ENCODE measurements around the gene DERL2. TPM values are rescaled to one million over a fixed set of nuclear protein-coding genes. Genes with fewer than 3 reads are reported as not detected.

Gene DERL2
- total RNA-seq, 1 donor from 2014 or later = 59.3 TPM

GRCh38 chr17:5530265-5531084 lies 44.5 kb upstream of the DERL2 start:
- no peaks in the 10 kb centered on the region for H3K4me1 ChIP-seq
- H3K27me3 ChIP-seq (ENCODE audit: low read depth) = no peaks in the 10 kb centered on the region
- TF ChIP-seq CTCF (IDR thresholded peaks at IDR 0.05) = no peak
- no peak for ATAC-seq
- H3K9me3 ChIP-seq = no peaks in the 10 kb centered on the region
- intact Hi-C loops (cut with DNase I) = no loop called here
- no peak overlapping the region for H3K27ac ChIP-seq
- DNase-seq = no peak
- H3K4me3 ChIP-seq = no peak overlapping the region
- H3K36me3 ChIP-seq = peaks cover 88% of the 10 kb centered on the region

GRCh38 chr17:5527601-5528250 lies 41.7 kb upstream of the DERL2 start:
- ATAC-seq (no peak), DNase-seq (no peak)
- Histone ChIP-seq H3K36me3 (peaks cover 93% of the 10 kb centered on the region), H3K4me3 (no peak overlapping the region), H3K4me1 (no peaks in the 10 kb centered on the region), H3K9me3 (no peaks in the 10 kb centered on the region), H3K27me3 (ENCODE audit: low read depth) (no peaks in the 10 kb centered on the region), H3K27ac (no peak overlapping the region)
- no peak for TF ChIP-seq CTCF (IDR thresholded peaks at IDR 0.05)
- intact Hi-C loops (cut with DNase I) = no loop called here

GRCh38 chr17:5526821-5527598 lies 41.0 kb upstream of the DERL2 start:
- Histone ChIP-seq H3K27ac (no peak overlapping the region), H3K4me1 (no peaks in the 10 kb centered on the region), H3K9me3 (no peaks in the 10 kb centered on the region), H3K4me3 (no peak overlapping the region), H3K27me3 (ENCODE audit: low read depth) (no peaks in the 10 kb centered on the region), H3K36me3 (peaks cover 93% of the 10 kb centered on the region)
- intact Hi-C loops (cut with DNase I) = no loop called here
- no peak for TF ChIP-seq CTCF (IDR thresholded peaks at IDR 0.05)
- ATAC-seq (peak in 1 of 2 donors; percentile 39), DNase-seq (no peak)

- intact Hi-C loops (cut with DNase I) = no loop called here
- DNase-seq (no peak), ATAC-seq (no peak)
- no peaks in the 10 kb centered on the region for H3K27me3 ChIP-seq (ENCODE audit: low read depth)
- TF ChIP-seq CTCF (IDR thresholded peaks at IDR 0.05) = no peak
- no peaks in the 10 kb centered on the region for H3K4me1 ChIP-seq
- no peaks in the 10 kb centered on the region for H3K9me3 ChIP-seq
- H3K36me3 ChIP-seq = peaks cover 77% of the 10 kb centered on the region
- H3K4me3 ChIP-seq = no peak overlapping the region
- no peak overlapping the region for H3K27ac ChIP-seq
Observed at GRCh38 chr17:5523249-5523648, 37.3 kb upstream of the DERL2 start.

GRCh38 chr17:5522476-5522875 lies 36.5 kb upstream of the DERL2 start:
- intact Hi-C loops (cut with DNase I) = no loop called here
- H3K36me3 ChIP-seq = peaks cover 76% of the 10 kb centered on the region
- H3K4me3 ChIP-seq = no peak overlapping the region
- no peaks in the 10 kb centered on the region for H3K27me3 ChIP-seq (ENCODE audit: low read depth)
- DNase-seq (no peak), ATAC-seq (no peak)
- no peak for TF ChIP-seq CTCF (IDR thresholded peaks at IDR 0.05)
- H3K9me3 ChIP-seq = no peaks in the 10 kb centered on the region
- H3K27ac ChIP-seq = no peak overlapping the region
- H3K4me1 ChIP-seq = no peaks in the 10 kb centered on the region

Measured in lower lobe of right lung (tissue), 2 donors.